ENCODE measurements around the gene DGKB. TPM values are rescaled to one million over a fixed set of nuclear protein-coding genes. Genes with fewer than 3 reads are reported as not detected.

DGKB gene
- polyA plus RNA-seq, 1 donor (not counting 4 experiments of a cell fraction or from before 2014, with no cell fraction given), result 0.01 TPM

GRCh38 chr7:14505906-14506305 is 396.6 kb downstream of the DGKB start:
- no peaks in the 10 kb centered on the region for H4K20me1 ChIP-seq (ENCODE audit: control insufficient read depth, extremely low read depth, insufficient read depth, low read length)
- no peaks in the 10 kb centered on the region for H3K9me3 ChIP-seq (ENCODE audit: control insufficient read depth, low read depth, low read length)
- TF ChIP-seq CTCF (optimal IDR thresholded peaks at IDR 0.05 in 1 of 3, IDR thresholded peaks at IDR 0.05 in 1 of 3, conservative IDR thresholded peaks at IDR 0.05 in 1 of 3; ENCODE audit: extremely low read depth in 1 of 3, insufficient read depth in 2 of 3, low read length in 3 of 3) (no peak), EZH2 (IDR thresholded peaks at IDR 0.05; ENCODE audit: low read length) (no peak)
- peaks cover 8% of the 10 kb centered on the region for H3K4me1 ChIP-seq (ENCODE audit: control insufficient read depth, extremely low read depth, insufficient read depth, low read length)
- dilution Hi-C loops (cut with MboI; ENCODE audit: extremely low pct_ligation_motif_present, low sequenced_read_pairs), result no loop called here
- no peaks in the 10 kb centered on the region for H3K27me3 ChIP-seq (ENCODE audit: control insufficient read depth, extremely low read depth, insufficient read depth, low read length)
- no peak overlapping the region for H3K4me3 ChIP-seq (ENCODE audit: control insufficient read depth in 2 of 3, extremely low read depth in 1 of 3, insufficient read depth in 2 of 3, low read depth in 1 of 3, low read length in 3 of 3)
- H3K4me2 ChIP-seq (ENCODE audit: control insufficient read depth, extremely low read depth, insufficient read depth, low read depth, low read length), result no peak overlapping the region
- H3K27ac ChIP-seq (ENCODE audit: control insufficient read depth, insufficient read depth, low read length), result no peak overlapping the region
- H3K79me2 ChIP-seq (ENCODE audit: control insufficient read depth, insufficient read depth, low read length), result no peaks in the 10 kb centered on the region
- no peak overlapping the region for H2AFZ ChIP-seq (ENCODE audit: control insufficient read depth, low read length)
- DNase-seq (ENCODE audit: low read depth, low spot score) (no peak), FAIRE-seq (peak; percentile 5)
- H3K36me3 ChIP-seq (ENCODE audit: control insufficient read depth in 2 of 2, extremely low read depth in 1 of 2, insufficient read depth in 2 of 2, low read length in 2 of 2), result no peaks in the 10 kb centered on the region
- no peaks in the 10 kb centered on the region for H3K9me1 ChIP-seq (ENCODE audit: control insufficient read depth, extremely low read depth, insufficient read depth, low read length)
- no peak overlapping the region for H3K9ac ChIP-seq (ENCODE audit: control insufficient read depth, extremely low read depth, insufficient read depth, low read length)

- H3K4me1 ChIP-seq (ENCODE audit: control insufficient read depth, extremely low read depth, insufficient read depth, low read length), result peaks cover 8% of the 10 kb centered on the region
- H3K9ac ChIP-seq (ENCODE audit: control insufficient read depth, extremely low read depth, insufficient read depth, low read length), result no peak overlapping the region
- TF ChIP-seq EZH2 (IDR thresholded peaks at IDR 0.05; ENCODE audit: low read length), result no peak
- TF ChIP-seq CTCF (optimal IDR thresholded peaks at IDR 0.05 in 1 of 3, IDR thresholded peaks at IDR 0.05 in 1 of 3, conservative IDR thresholded peaks at IDR 0.05 in 1 of 3; ENCODE audit: extremely low read depth in 1 of 3, insufficient read depth in 2 of 3, low read length in 3 of 3), result no peak
- no peaks in the 10 kb centered on the region for H4K20me1 ChIP-seq (ENCODE audit: control insufficient read depth, extremely low read depth, insufficient read depth, low read length)
- H2AFZ ChIP-seq (ENCODE audit: control insufficient read depth, low read length), result no peak overlapping the region
- FAIRE-seq (no peak), DNase-seq (ENCODE audit: low read depth, low spot score) (no peak)
- no peaks in the 10 kb centered on the region for H3K9me1 ChIP-seq (ENCODE audit: control insufficient read depth, extremely low read depth, insufficient read depth, low read length)
- no peaks in the 10 kb centered on the region for H3K27me3 ChIP-seq (ENCODE audit: control insufficient read depth, extremely low read depth, insufficient read depth, low read length)
- no peaks in the 10 kb centered on the region for H3K79me2 ChIP-seq (ENCODE audit: control insufficient read depth, insufficient read depth, low read length)
- no peak overlapping the region for H3K27ac ChIP-seq (ENCODE audit: control insufficient read depth, insufficient read depth, low read length)
- H3K4me2 ChIP-seq (ENCODE audit: control insufficient read depth, extremely low read depth, insufficient read depth, low read depth, low read length), result no peak overlapping the region
- dilution Hi-C loops (cut with MboI; ENCODE audit: extremely low pct_ligation_motif_present, low sequenced_read_pairs), result no loop called here
- no peaks in the 10 kb centered on the region for H3K36me3 ChIP-seq (ENCODE audit: control insufficient read depth in 2 of 2, extremely low read depth in 1 of 2, insufficient read depth in 2 of 2, low read length in 2 of 2)
- H3K4me3 ChIP-seq (ENCODE audit: control insufficient read depth in 2 of 3, extremely low read depth in 1 of 3, insufficient read depth in 2 of 3, low read depth in 1 of 3, low read length in 3 of 3), result no peak overlapping the region
- no peaks in the 10 kb centered on the region for H3K9me3 ChIP-seq (ENCODE audit: control insufficient read depth, low read depth, low read length)
Measured at GRCh38 chr7:14504134-14504533, 398.4 kb downstream of the DGKB start.

Data from keratinocyte (primary cell).